Stimulated activated naive CD8-positive, alpha-beta T cell treated with anti-CD3 and anti-CD28 coated beads, Interleukin-15, amount 100 ng/mL, for 72 hours (primary cell): ENCODE data around the gene UAP1.

Source experiments
- ATAC-seq: fragments of 150-1000 bp; cut with Tn5 transposase; 2 replicates; pipeline ENCODE4 v1.10.0; 2021; ENCODE audit warnings: mild to moderate bottlenecking, moderate library complexity
- DNase-seq, 2 donors: peaks; one replicate each; pipeline ENCODE4 v3.0.0; 2021 to 2022
- H3K27ac Mint-ChIP-seq, 2 donors: one replicate each; pipeline ENCODE4 v1.8.0; 2022; ENCODE audit warnings: mild to moderate bottlenecking in 2 of 2, mixed read lengths in 2 of 2, moderate library complexity in 2 of 2
- H3K27me3 Mint-ChIP-seq: one replicate; pipeline ENCODE4 v1.8.0; 2022; ENCODE audit warnings: mixed read lengths
- H3K4me1 Mint-ChIP-seq: one replicate; pipeline ENCODE4 v1.8.0; 2022; ENCODE audit warnings: mild to moderate bottlenecking, mixed read lengths
- H3K4me3 Mint-ChIP-seq, 2 donors: one replicate each; pipeline ENCODE4 v1.8.0; 2022; ENCODE audit warnings: mild to moderate bottlenecking in 2 of 2, mixed read lengths in 2 of 2, moderate library complexity in 1 of 2
- H3K9me3 Mint-ChIP-seq, 2 donors: one replicate each; pipeline ENCODE4 v1.8.0; 2022; ENCODE audit warnings: mixed read lengths in 2 of 2

Gene UAP1

GRCh38 chr1:162561616-162562469 lies at the start of gene UAP1:
Gene UAP1 (plus strand): TSS chr1:162561722. CDS start chr1:162566069, 4,347 bp downstream.
- no peaks in the 10 kb centered on the region for H3K9me3 Mint-ChIP-seq
- peak within 1 kb of the TSS; percentile 94 to 97 for H3K27ac Mint-ChIP-seq
- ATAC-seq (peak; percentile 68), DNase-seq (no peak)
- H3K4me3 Mint-ChIP-seq: peak within 1 kb of the TSS; percentile 89 to 99
- H3K27me3 Mint-ChIP-seq: no peaks in the 10 kb centered on the region
- peaks cover 53% of the 10 kb centered on the region for H3K4me1 Mint-ChIP-seq

- ATAC-seq: no peak
- H3K27me3 Mint-ChIP-seq: no peaks in the 10 kb centered on the region
- no peaks in the 10 kb centered on the region for H3K4me1 Mint-ChIP-seq
- H3K4me3 Mint-ChIP-seq: no peak overlapping the region
- no peak overlapping the region for H3K27ac Mint-ChIP-seq
- DNase-seq: no peak
- no peaks in the 10 kb centered on the region for H3K9me3 Mint-ChIP-seq
Observed at GRCh38 chr1:162527314-162527713, 34.2 kb upstream of the UAP1 start.

- Mint-ChIP-seq H3K9me3 (no peaks in the 10 kb centered on the region), H3K27ac (no peak overlapping the region), H3K4me1 (no peaks in the 10 kb centered on the region), H3K27me3 (no peaks in the 10 kb centered on the region), H3K4me3 (no peak overlapping the region)
- DNase-seq (no peak), ATAC-seq (no peak)
Observed at GRCh38 chr1:162530307-162530987, 31.1 kb upstream of the UAP1 start.

- no peaks in the 10 kb centered on the region for H3K27me3 Mint-ChIP-seq
- ATAC-seq (no peak), DNase-seq (no peak)
- H3K4me1 Mint-ChIP-seq: no peaks in the 10 kb centered on the region
- no peak overlapping the region for H3K27ac Mint-ChIP-seq
- H3K9me3 Mint-ChIP-seq: no peaks in the 10 kb centered on the region
- no peak overlapping the region for H3K4me3 Mint-ChIP-seq
Observed at GRCh38 chr1:162530988-162531319, 30.6 kb upstream of the UAP1 start.

- Mint-ChIP-seq H3K4me3 (no peak overlapping the region), H3K27ac (no peak overlapping the region), H3K9me3 (no peaks in the 10 kb centered on the region), H3K27me3 (no peaks in the 10 kb centered on the region), H3K4me1 (peaks cover 8% of the 10 kb centered on the region)
- no peak for DNase-seq
- no peak for ATAC-seq
Observed at GRCh38 chr1:162535501-162535900, 26.0 kb upstream of the UAP1 start.

- no peak overlapping the region for H3K4me3 Mint-ChIP-seq
- H3K9me3 Mint-ChIP-seq: peaks cover 4 to 5% of the 10 kb centered on the region in 2 donors
- DNase-seq (no peak), ATAC-seq (peak; percentile 44)
- no peak overlapping the region for H3K27ac Mint-ChIP-seq
- H3K4me1 Mint-ChIP-seq: peaks cover 8% of the 10 kb centered on the region
- no peaks in the 10 kb centered on the region for H3K27me3 Mint-ChIP-seq
Observed at GRCh38 chr1:162536511-162536910, 25.0 kb upstream of the UAP1 start.

- ATAC-seq (no peak), DNase-seq (no peak)
- H3K4me1 Mint-ChIP-seq: peaks cover 8% of the 10 kb centered on the region
- H3K27me3 Mint-ChIP-seq: no peaks in the 10 kb centered on the region
- no peak overlapping the region for H3K27ac Mint-ChIP-seq
- peaks cover 6 to 9% of the 10 kb centered on the region in 2 donors for H3K9me3 Mint-ChIP-seq
- no peak overlapping the region for H3K4me3 Mint-ChIP-seq
Observed at GRCh38 chr1:162537216-162537615, 24.3 kb upstream of the UAP1 start.

- Mint-ChIP-seq H3K9me3 (peaks cover 14 to 18% of the 10 kb centered on the region in 2 donors), H3K27me3 (no peaks in the 10 kb centered on the region), H3K27ac (peak overlapping the region; percentile 75 to 91), H3K4me3 (no peak overlapping the region), H3K4me1 (peaks cover 8% of the 10 kb centered on the region)
- ATAC-seq (peak; percentile 86), DNase-seq (peak in 1 of 2 donors; percentile 28)
Observed at GRCh38 chr1:162538815-162539431, 22.6 kb upstream of the UAP1 start.

GRCh38 chr1:162541619-162542141 lies 19.8 kb upstream of the UAP1 start:
- DNase-seq (no peak), ATAC-seq (no peak)
- Mint-ChIP-seq H3K9me3 (peaks cover 14 to 18% of the 10 kb centered on the region in 2 donors), H3K4me3 (no peak overlapping the region), H3K27ac (peak overlapping the region in 1 of 2 donors; percentile 4), H3K4me1 (peaks cover 8% of the 10 kb centered on the region), H3K27me3 (no peaks in the 10 kb centered on the region)

GRCh38 chr1:162543228-162543627 lies 18.3 kb upstream of the UAP1 start:
- peaks cover 14 to 18% of the 10 kb centered on the region in 2 donors for H3K9me3 Mint-ChIP-seq
- H3K4me1 Mint-ChIP-seq: peaks cover 8% of the 10 kb centered on the region
- H3K27ac Mint-ChIP-seq: no peak overlapping the region
- ATAC-seq (no peak), DNase-seq (no peak)
- H3K4me3 Mint-ChIP-seq: no peak overlapping the region
- no peaks in the 10 kb centered on the region for H3K27me3 Mint-ChIP-seq

GRCh38 chr1:162548170-162548569 lies 13.4 kb upstream of the UAP1 start:
- H3K4me1 Mint-ChIP-seq: no peaks in the 10 kb centered on the region
- no peak overlapping the region for H3K4me3 Mint-ChIP-seq
- H3K27me3 Mint-ChIP-seq: no peaks in the 10 kb centered on the region
- H3K9me3 Mint-ChIP-seq: peaks cover 3% of the 10 kb centered on the region in 2 donors
- H3K27ac Mint-ChIP-seq: no peak overlapping the region
- DNase-seq (no peak), ATAC-seq (no peak)

- H3K4me1 Mint-ChIP-seq: no peaks in the 10 kb centered on the region
- DNase-seq (no peak), ATAC-seq (no peak)
- no peak overlapping the region for H3K27ac Mint-ChIP-seq
- H3K9me3 Mint-ChIP-seq: no peaks in the 10 kb centered on the region
- H3K4me3 Mint-ChIP-seq: no peak overlapping the region
- no peaks in the 10 kb centered on the region for H3K27me3 Mint-ChIP-seq
Observed at GRCh38 chr1:162549001-162549400, 12.5 kb upstream of the UAP1 start.

GRCh38 chr1:162550925-162551324 lies 10.6 kb upstream of the UAP1 start:
- no peak for ATAC-seq
- Mint-ChIP-seq H3K27ac (no peak overlapping the region), H3K27me3 (no peaks in the 10 kb centered on the region), H3K4me1 (no peaks in the 10 kb centered on the region), H3K9me3 (no peaks in the 10 kb centered on the region), H3K4me3 (no peak overlapping the region)
- no peak for DNase-seq

GRCh38 chr1:162551969-162552683 lies 9.4 kb upstream of the UAP1 start:
- no peak overlapping the region for H3K27ac Mint-ChIP-seq
- ATAC-seq: no peak
- no peak for DNase-seq

GRCh38 chr1:162552684-162553252 lies 8.8 kb upstream of the UAP1 start:
- H3K4me1 Mint-ChIP-seq: no peaks in the 10 kb centered on the region
- no peak overlapping the region for H3K27ac Mint-ChIP-seq
- H3K4me3 Mint-ChIP-seq: no peak overlapping the region
- ATAC-seq (no peak), DNase-seq (no peak)
- no peaks in the 10 kb centered on the region for H3K27me3 Mint-ChIP-seq
- H3K9me3 Mint-ChIP-seq: no peaks in the 10 kb centered on the region

More at GRCh38 chr1:162551969-162552683, 9.4 kb upstream of the UAP1 start:
- Mint-ChIP-seq H3K4me1 (no peaks in the 10 kb centered on the region), H3K9me3 (no peaks in the 10 kb centered on the region), H3K4me3 (no peak overlapping the region), H3K27me3 (no peaks in the 10 kb centered on the region)
